HG03565 (cell line): ENCODE measurements around the gene ZXDC.

Experiments
- ATAC-seq: cut with Tn5 transposase; IDR thresholded peaks from one replicate; pipeline ENCODE4 v1.9.1; 2021; ENCODE audit warnings: mild to moderate bottlenecking, moderate library complexity; ENCODE audit not compliant: unreplicated experiment

Gene ZXDC

GRCh38 chr3:126493051-126493450 is 17.4 kb upstream of the ZXDC start:
- no peak for ATAC-seq

DNA sequence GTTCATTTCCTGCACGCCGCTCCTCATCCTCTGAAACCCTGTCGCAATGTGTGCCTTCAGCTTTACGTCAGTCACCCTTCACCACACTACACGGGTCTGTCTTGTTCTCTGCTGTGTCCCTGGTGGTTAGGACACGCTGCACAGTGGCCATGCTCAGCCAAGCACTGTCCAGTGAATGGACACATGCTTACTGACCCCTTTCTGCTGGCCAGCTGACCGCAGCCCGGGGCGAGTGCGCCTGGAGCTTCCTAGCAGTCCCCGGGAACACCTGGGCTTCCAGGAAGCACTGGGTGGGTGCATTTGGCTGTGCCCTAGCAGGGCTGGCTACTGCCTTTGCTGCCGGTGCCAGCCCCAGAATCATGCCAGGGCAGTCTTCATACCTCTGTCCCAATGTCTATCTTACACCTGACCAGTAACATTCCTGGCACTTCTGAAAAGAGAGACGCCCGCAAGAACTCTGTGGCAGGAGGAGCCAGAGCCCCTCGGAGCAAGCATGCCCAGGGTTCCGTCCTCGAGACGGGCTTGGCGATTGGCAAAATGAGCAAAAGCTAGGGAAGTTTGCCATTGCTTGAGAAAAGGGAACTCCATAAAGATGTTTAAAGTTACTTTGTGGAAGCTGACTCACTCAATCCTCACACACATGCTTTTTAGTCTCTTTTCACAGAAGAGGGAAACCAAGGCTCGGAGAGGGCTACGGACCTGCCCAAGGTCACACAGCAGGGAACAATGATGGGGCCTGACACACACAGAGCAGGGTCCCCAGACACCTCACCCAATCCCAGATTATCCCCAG is 15.7 kb upstream of the ZXDC start:
- ATAC-seq, result no peak

DNA sequence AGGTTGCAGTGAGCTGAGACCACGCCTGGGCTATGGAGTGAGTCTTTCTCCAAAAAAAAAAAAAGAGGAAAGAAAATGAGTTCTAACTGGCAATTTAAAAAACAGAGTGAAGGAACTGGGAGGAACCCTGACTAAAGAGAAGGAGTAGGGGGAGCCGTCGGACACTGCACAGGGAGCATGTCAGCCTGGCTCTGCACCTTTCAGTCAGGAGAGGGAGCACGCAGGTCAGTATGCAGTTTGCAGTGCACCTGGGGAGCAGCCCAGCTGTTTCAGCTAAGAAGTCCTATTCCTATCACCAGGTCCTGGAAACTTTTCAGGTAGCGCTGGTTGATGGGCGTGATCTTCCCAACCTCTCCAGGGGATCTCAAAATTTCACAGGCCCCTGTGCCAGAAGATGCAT is 14.9 kb upstream of the ZXDC start:
- ATAC-seq, result no peak

DNA sequence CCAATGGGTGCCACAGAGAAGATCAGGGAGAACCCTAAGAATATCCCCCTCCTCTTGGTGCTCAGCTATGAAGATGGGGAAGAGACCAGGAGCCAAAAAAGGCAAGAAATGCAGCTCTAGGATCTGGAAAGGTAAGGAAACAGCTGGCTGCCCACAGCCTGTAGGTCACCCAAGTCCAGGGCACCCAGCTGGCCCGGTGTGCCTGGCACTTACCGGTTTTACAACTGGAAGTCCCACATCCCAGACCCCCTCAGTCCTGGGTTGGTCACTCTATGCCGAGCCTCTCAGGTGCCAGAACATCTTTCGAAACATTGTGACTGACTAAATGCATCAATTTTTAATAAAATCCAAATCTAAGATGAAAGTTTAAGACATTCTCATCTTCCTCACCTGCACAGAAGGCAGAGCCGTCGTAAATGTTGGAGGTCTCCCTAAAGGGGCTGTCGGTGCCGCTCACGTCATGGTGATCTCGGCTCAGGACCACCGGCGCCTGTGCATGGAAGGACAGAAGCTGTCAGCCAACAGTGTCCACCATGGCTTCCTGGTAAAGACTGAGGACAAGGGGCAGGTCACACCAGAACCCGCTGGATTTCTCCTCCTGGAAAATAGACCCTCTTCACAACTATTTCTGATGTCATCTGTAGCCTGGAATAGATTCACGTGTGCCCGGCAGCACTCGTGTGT is 13.3 kb upstream of the ZXDC start:
- no peak for ATAC-seq

GRCh38 chr3:126488185-126488584 is 12.5 kb upstream of the ZXDC start:
- no peak for ATAC-seq

DNA sequence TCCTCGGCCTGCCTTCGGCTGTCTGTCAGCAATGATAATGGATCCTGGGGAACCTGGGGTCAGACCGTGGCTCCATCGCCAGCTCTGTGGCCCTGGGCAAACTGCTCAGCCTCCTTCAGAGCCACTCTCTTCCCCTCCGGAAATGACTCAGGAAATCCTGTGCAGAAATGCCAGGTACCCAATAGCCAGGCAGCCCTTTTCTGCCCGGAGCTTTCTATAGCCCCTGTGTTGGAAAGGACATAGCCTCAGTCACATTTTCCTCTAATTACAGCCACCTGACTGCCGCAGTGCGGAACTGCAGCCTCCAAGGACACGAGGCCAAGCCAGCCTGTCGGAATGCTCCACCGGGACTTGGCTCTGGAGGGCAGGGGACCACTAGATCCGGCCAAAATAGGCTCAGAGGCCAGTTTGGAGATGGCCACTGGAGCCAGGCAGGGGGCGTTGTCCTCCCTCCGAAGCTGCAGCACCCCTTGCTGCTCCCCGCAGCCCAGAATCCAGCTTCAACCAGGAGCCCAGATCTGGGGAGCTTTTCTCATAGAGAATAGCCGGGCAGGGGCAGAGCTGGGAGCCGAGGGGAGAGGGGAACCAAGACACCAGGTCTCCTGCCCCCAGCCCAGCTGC is 11.6 kb upstream of the ZXDC start:
- no peak for ATAC-seq

DNA sequence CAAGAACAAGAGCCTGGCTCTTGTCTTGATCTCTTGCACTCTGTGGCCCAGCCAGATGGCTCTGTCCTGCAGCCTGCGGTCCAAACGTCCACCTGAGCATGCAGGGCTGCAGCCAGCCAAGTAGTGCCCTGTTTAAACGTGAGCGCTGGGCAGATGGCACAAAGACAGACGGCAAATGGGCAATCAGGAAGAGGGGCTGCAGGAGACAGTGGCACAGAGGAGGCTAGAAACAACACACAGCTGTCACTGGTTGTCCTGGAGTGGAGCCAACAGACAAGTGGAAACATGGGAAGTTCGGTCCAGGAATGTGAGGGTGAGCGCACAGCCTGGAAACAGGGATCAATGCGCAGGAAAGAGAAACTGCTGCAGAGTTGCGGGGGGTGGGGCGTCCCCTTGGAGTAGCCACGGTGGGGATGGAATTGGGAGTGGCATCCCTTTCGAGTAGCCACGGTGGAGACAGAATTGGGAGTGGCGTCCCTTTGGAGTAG is 10.7 kb upstream of the ZXDC start:
- no peak for ATAC-seq

GRCh38 chr3:126485956-126486355 is 10.3 kb upstream of the ZXDC start:
- no peak for ATAC-seq

DNA sequence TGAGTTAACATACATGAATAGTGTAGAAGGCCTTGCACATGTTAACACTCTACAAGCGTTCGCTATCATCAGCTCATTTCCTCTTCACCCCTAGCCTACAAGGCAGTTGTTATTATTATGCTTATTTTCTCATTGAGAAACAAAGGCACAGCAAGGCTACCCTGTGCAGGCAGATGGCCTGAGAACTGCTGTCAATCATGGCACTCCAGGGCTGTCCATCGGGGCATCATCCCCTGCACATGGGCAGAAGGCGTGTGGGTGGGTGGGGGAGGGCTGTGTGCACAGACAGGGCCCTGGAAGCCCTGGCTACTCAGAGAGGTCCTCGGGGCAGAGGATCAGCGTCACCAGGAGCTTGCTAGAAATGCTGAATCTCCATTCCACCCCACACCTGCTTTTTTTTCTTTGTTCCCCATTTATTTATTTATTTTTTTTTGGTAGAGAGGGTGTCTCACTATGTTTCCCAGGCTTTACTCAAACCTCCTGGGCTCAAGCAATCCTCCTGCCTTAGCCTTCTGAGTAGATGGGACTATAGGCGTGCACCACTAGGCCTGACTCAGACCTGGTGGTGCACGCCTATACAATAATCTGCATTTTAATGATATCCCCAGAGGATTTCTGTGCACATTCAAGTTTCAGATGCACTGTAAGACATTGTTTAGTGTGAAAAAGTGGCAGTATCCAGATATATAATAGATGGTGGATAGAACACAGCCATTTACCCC is 9.6 kb upstream of the ZXDC start:
- ATAC-seq, result no peak

- ATAC-seq, result no peak
Observed at GRCh38 chr3:126484662-126485061, 9.0 kb upstream of the ZXDC start.

GRCh38 chr3:126484148-126484547 is 8.5 kb upstream of the ZXDC start:
- ATAC-seq, result no peak

GRCh38 chr3:126483321-126483761 is 7.7 kb upstream of the ZXDC start:
- ATAC-seq, result no peak

DNA sequence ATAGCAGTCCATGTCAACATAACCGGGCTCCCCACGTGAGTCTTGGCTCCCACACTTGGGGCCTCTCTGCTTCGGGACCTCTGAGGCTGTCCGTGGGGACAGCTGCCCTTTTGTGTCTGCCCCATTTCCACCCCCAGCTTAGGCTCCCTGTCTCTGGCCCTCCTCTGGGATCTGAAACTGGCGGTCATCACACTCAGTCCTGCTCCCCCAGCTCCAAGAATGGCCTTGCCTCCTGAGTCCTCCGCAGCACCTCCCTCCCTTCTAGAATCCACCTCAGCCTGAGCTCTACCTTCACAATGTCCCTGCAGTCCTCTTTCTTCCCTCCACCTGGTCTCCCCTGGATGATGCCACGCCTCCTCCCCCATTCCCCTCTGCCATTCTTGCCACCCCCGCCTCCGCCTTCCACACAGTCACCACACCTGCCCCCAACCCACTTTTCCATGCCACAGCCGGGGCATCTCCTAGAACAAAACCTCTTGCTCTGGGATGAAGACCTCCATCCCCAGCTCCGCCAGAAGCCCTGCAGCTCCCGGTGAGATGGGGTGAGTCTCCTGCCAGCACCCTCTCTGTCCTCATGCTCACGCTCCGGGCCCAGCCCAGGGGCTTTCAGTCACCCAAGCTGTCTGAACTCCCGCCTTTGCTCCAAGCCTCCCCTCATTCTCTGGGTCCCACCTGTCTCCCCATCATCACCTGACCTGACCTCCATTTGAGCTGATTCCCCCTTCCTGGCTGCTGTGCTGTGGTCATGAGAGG is 7.0 kb upstream of the ZXDC start:
- ATAC-seq, result no peak

GRCh38 chr3:126481808-126482502 is 6.3 kb upstream of the ZXDC start:
- ATAC-seq, result no peak

DNA sequence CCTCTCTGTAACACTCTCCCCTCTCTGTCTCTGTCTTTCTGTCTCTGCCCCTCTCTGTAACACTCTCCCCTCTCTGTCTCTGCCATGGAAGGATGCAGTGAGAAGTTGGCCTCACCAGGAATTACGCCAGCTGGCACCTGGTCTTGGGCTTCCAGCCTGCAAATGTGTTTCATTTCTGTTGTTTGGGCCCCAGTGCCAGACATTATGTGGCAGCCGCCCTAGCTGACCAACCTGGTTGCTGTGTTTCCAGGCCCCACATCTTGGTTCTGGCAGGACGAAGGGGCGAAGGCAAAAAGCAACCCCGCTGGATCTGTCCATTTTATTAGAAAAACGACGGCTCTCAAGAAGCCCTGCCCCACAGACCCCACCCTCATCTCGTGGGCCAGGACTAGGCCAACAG is 5.2 kb upstream of the ZXDC start:
- no peak for ATAC-seq

DNA sequence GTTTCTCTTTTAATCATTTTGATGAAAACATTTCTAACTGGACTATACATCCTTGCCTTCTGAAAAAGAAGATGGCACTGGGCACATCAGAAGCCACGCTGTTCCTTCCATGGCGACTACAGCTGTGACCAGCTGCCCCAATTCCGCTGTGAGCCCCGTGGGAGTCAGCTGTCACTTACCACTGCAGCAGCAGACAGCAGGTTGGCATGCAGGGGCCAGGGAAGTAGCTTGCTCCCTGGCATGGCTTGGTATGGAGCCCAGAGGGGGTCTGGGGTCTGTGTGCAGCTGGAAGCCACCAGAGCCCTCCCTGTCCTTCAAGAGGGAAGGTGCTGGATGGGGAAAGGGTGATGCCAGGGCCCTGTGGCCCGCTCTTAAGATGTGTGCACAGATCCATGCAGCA is 4.5 kb upstream of the ZXDC start:
- ATAC-seq, result no peak

DNA sequence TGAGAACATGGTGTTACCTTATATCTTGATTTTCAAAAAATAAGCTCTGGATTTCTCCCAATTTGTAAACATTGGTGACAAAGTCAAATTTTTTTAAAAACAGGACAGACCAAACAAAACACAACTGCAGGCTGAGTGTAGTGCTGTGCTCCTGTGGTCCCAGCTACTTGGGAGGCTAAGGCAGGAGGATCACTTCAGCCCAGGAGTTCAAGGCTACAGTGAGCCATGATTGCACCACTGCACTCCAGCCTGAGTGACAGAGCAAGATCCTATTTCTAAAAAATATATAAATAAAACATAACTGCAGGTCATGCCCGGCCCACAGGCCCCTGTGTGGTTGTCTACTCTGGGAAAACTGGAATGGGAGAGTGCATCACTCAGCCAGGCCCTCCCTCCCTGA is 4.0 kb upstream of the ZXDC start:
- ATAC-seq, result no peak

DNA sequence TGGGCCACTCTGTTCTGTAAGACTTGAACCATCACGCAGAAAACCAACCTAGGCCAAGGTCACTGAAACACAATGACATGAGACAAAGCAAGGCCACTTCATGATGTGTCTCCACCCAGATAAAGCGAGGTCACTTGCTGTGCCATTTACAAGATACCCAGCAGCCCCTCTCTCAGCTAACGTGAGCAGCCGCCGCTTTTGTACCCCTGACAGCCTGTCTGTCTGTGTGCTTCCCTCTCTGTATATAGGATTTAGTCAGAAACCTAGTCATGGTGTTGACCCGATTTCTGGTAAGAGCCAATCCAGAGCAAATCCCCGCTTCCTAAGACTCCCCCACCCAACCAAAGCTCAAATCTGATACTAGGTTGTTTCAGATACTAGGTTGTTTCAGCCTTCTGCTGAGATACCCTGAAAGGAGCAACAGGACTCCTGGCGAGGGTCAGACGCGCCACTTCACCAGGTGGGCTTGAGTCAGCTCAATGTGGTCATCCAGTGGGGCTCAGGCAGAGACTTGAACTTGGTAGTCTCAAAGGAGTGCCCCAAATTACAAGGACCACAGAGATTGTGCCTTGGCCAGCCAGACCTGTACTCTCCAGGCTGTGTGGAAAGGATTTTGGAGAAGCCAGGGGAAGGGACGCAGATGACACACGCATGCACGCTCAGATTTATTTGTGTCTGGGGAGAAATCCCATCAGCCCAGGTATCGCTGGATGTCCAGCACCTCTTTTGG is 3.1 kb upstream of the ZXDC start:
- ATAC-seq, result no peak

GRCh38 chr3:126477061-126477380 is 1.3 kb upstream of the ZXDC start:
- ATAC-seq, result no peak
